DMS53 treated with DMSO at 0.1 percent for 48 hours (cell line): Measurements from ENCODE around the gene DRD1.
A peak's percentile ranks its signal among the peaks of the same experiment; 100 is the strongest.
"Not testable (repeated sequence)": the region's sequence is repeated elsewhere in the genome, so short reads cannot be mapped to it uniquely, and the experiment has no call there.

Experiments used
- DNase-seq: peaks from one replicate; lab custom pipeline; 2025; ENCODE audit not compliant: unreplicated experiment; lab: John Stamatoyannopoulos, UW

The DRD1 gene

GRCh38 chr5:175468892-175469291 lies 24.9 kb upstream of the DRD1 start:
- DNase-seq: no peak

GRCh38 chr5:175467983-175468690 lies 24.2 kb upstream of the DRD1 start:
- DNase-seq: peak; percentile 27

GRCh38 chr5:175466700-175467318 lies 22.8 kb upstream of the DRD1 start:
- no peak for DNase-seq

- no peak for DNase-seq
These were observed 21.3 kb upstream of the DRD1 start for GRCh38 chr5:175465282-175465681.

- no peak for DNase-seq
These were observed 20.9 kb upstream of the DRD1 start for GRCh38 chr5:175464942-175465233.

- DNase-seq: peak; percentile 83
These were observed 20.3 kb upstream of the DRD1 start for GRCh38 chr5:175464074-175464941.

- DNase-seq: peak; percentile 96
These were observed 19.7 kb upstream of the DRD1 start for GRCh38 chr5:175463641-175464040.

- no peak for DNase-seq
These were observed 17.4 kb upstream of the DRD1 start for GRCh38 chr5:175461370-175461769.

GRCh38 chr5:175460552-175460951 lies 16.6 kb upstream of the DRD1 start:
- no peak for DNase-seq

GRCh38 chr5:175460126-175460525 lies 16.1 kb upstream of the DRD1 start:
- peak; percentile 30 for DNase-seq

GRCh38 chr5:175457466-175457865 lies 13.5 kb upstream of the DRD1 start:
- DNase-seq: no peak

- no peak for DNase-seq
These were observed 12.2 kb upstream of the DRD1 start for GRCh38 chr5:175456105-175456742.

- DNase-seq: not testable (repeated sequence)
These were observed 10.4 kb upstream of the DRD1 start for GRCh38 chr5:175454338-175454737.

GRCh38 chr5:175452166-175452565 lies 8.2 kb upstream of the DRD1 start:
- DNase-seq: no peak

- no peak for DNase-seq
These were observed 4.3 kb upstream of the DRD1 start for GRCh38 chr5:175448276-175448675.

GRCh38 chr5:175447571-175447970 lies 3.6 kb upstream of the DRD1 start:
- no peak for DNase-seq

- DNase-seq: not testable (repeated sequence)
These were observed 2.4 kb upstream of the DRD1 start for GRCh38 chr5:175446378-175446777.

- DNase-seq: no peak
These were observed 999 bp upstream of the DRD1 start for GRCh38 chr5:175444905-175445456.

GRCh38 chr5:175443514-175444059 lies 395 bp downstream of the DRD1 start:
- DNase-seq: no peak

- no peak for DNase-seq
These were observed 5.6 kb downstream of the DRD1 start for GRCh38 chr5:175438234-175438857.

- no peak for DNase-seq
These were observed 7.6 kb downstream of the DRD1 start for GRCh38 chr5:175436359-175436758.
